ENCODE data around the gene JARID2. TPM values are rescaled to one million over a fixed set of nuclear protein-coding genes. Genes with fewer than 3 reads are reported as not detected.

JARID2 gene
- total and polyA plus RNA-seq, 7 experiments from 2014 or later: 6.9 to 39.6 (median 24.1) TPM

- Mint-ChIP-seq H3K27me3 (no peaks in the 10 kb centered on the region), H3K4me1 (peaks cover 41 to 72% (median 66%) of the 10 kb centered on the region in 7 donors), H3K9me3 (no peaks in the 10 kb centered on the region), H3K4me3 (peak overlapping the region in 9 of 10 donors; percentile 5 to 56 (median 41)), H3K27ac (peak overlapping the region in 6 of 9 donors; percentile 17 to 62 (median 32)), H3K36me3 (peaks cover 0 to 14% (median 4%) of the 10 kb centered on the region in 5 donors)
- POLR2A ChIA-PET: interaction anchor here (0.5 kb wide), 1 partner anchor 27 kb away, joined by 5 read pairs; no protein-coding TSS in a partner anchor
- Histone ChIP-seq H3K27ac (ENCODE audit: low read depth, low read length) (no peak overlapping the region), H3K27me3 (ENCODE audit: control insufficient read depth in 2 of 2, insufficient read depth in 2 of 2, low read length in 2 of 2) (no peaks in the 10 kb centered on the region), H3K36me3 (ENCODE audit: control insufficient read depth in 2 of 3, insufficient read depth in 3 of 3, low read length in 3 of 3) (no peaks in the 10 kb centered on the region), H3K4me3 (ENCODE audit: low read length) (no peak overlapping the region), H3K9me3 (ENCODE audit: control insufficient read depth in 2 of 3, low read length in 3 of 3) (no peaks in the 10 kb centered on the region), H3K4me1 (ENCODE audit: control insufficient read depth in 2 of 2, insufficient read depth in 2 of 2, low read length in 2 of 2) (peaks cover 0 to 24% of the 10 kb centered on the region in 2 donors)
- ATAC-seq (peak; percentile 39), DNase-seq (peak in 5 of 9 donors; percentile 15 to 36 (median 31))
- intact Hi-C loops (cut with micrococcal nuclease): loop anchor here (1.0 to 5.0 kb wide), 5 partner anchors 63 to 1179 kb away; partner anchors contain the start of gene JARID2 (in 1 of the 2)
- CTCF ChIA-PET: interaction anchor here (0.5 to 1.7 kb wide), 7 partner anchors 10 to 1178 kb away, joined by 3 to 7 read pairs (median 4); no protein-coding TSS in a partner anchor
These were observed 144.2 kb downstream of the JARID2 start for GRCh38 chr6:15389765-15390723.

GRCh38 chr6:15391500-15391899 is 145.6 kb downstream of the JARID2 start:
- ChIA-PET CTCF (no interaction called here), POLR2A (interaction anchor here (0.6 kb wide), 1 partner anchor 72 kb away, joined by 3 read pairs; no protein-coding TSS in a partner anchor)
- Mint-ChIP-seq H3K36me3 (peaks cover 0 to 14% (median 4%) of the 10 kb centered on the region in 5 donors), H3K9me3 (no peaks in the 10 kb centered on the region), H3K4me3 (no peak overlapping the region), H3K27me3 (no peaks in the 10 kb centered on the region), H3K4me1 (peaks cover 37 to 65% (median 53%) of the 10 kb centered on the region in 7 donors), H3K27ac (peak overlapping the region in 2 of 9 donors; percentile 1 to 33)
- ATAC-seq: no peak
- H3K27ac ChIP-seq (ENCODE audit: low read depth, low read length): no peak overlapping the region
- H3K4me3 ChIP-seq (ENCODE audit: low read length): no peak overlapping the region
- no peaks in the 10 kb centered on the region for H3K36me3 ChIP-seq (ENCODE audit: control insufficient read depth in 2 of 3, insufficient read depth in 3 of 3, low read length in 3 of 3)
- no peaks in the 10 kb centered on the region for H3K9me3 ChIP-seq (ENCODE audit: control insufficient read depth in 2 of 3, low read length in 3 of 3)
- H3K4me1 ChIP-seq (ENCODE audit: control insufficient read depth in 2 of 2, insufficient read depth in 2 of 2, low read length in 2 of 2): peaks cover 0 to 24% of the 10 kb centered on the region in 2 donors
- H3K27me3 ChIP-seq (ENCODE audit: control insufficient read depth in 2 of 2, insufficient read depth in 2 of 2, low read length in 2 of 2): no peaks in the 10 kb centered on the region
- intact Hi-C loops (cut with micrococcal nuclease): loop anchor here in 1 of 2 donors (5.0 kb wide), 2 partner anchors 64 to 144 kb away; partner anchors contain the start of gene JARID2
- DNase-seq: no peak

GRCh38 chr6:15392182-15392581 is 146.3 kb downstream of the JARID2 start:
- no peak for ATAC-seq
- H3K27ac ChIP-seq (ENCODE audit: low read depth, low read length): no peak overlapping the region
- ChIA-PET CTCF (no interaction called here), POLR2A (no interaction called here)
- H3K9me3 ChIP-seq (ENCODE audit: control insufficient read depth in 2 of 3, low read length in 3 of 3): no peaks in the 10 kb centered on the region
- H3K4me3 ChIP-seq (ENCODE audit: low read length): no peak overlapping the region
- no peaks in the 10 kb centered on the region for H3K9me3 Mint-ChIP-seq
- H3K27ac Mint-ChIP-seq: no peak overlapping the region
- DNase-seq: no peak
- H3K27me3 ChIP-seq (ENCODE audit: control insufficient read depth in 2 of 2, insufficient read depth in 2 of 2, low read length in 2 of 2): no peaks in the 10 kb centered on the region
- no peaks in the 10 kb centered on the region for H3K36me3 ChIP-seq (ENCODE audit: control insufficient read depth in 2 of 3, insufficient read depth in 3 of 3, low read length in 3 of 3)
- peaks cover 0 to 17% of the 10 kb centered on the region in 2 donors for H3K4me1 ChIP-seq (ENCODE audit: control insufficient read depth in 2 of 2, insufficient read depth in 2 of 2, low read length in 2 of 2)
- peaks cover 32 to 64% (median 47%) of the 10 kb centered on the region in 7 donors for H3K4me1 Mint-ChIP-seq
- intact Hi-C loops (cut with micrococcal nuclease): loop anchor here in 1 of 2 donors (5.0 kb wide), 2 partner anchors 65 to 145 kb away; partner anchors contain the start of gene JARID2
- H3K4me3 Mint-ChIP-seq: no peak overlapping the region
- no peaks in the 10 kb centered on the region for H3K27me3 Mint-ChIP-seq
- H3K36me3 Mint-ChIP-seq: peaks cover 0 to 14% (median 4%) of the 10 kb centered on the region in 5 donors

GRCh38 chr6:15393605-15394004 is 147.7 kb downstream of the JARID2 start:
- Histone ChIP-seq H3K27ac (ENCODE audit: low read depth, low read length) (no peak overlapping the region), H3K36me3 (ENCODE audit: control insufficient read depth in 2 of 3, insufficient read depth in 3 of 3, low read length in 3 of 3) (no peaks in the 10 kb centered on the region), H3K4me1 (ENCODE audit: control insufficient read depth in 2 of 2, insufficient read depth in 2 of 2, low read length in 2 of 2) (peaks cover 9 to 13% of the 10 kb centered on the region in 2 donors), H3K27me3 (ENCODE audit: control insufficient read depth in 2 of 2, insufficient read depth in 2 of 2, low read length in 2 of 2) (no peaks in the 10 kb centered on the region), H3K9me3 (ENCODE audit: control insufficient read depth in 2 of 3, low read length in 3 of 3) (no peaks in the 10 kb centered on the region), H3K4me3 (ENCODE audit: low read length) (no peak overlapping the region)
- CTCF ChIA-PET: interaction anchor here (0.7 kb wide), 1 partner anchor 10 kb away, joined by 3 read pairs; no protein-coding TSS in a partner anchor
- Mint-ChIP-seq H3K4me1 (peaks cover 26 to 63% (median 39%) of the 10 kb centered on the region in 7 donors), H3K27me3 (no peaks in the 10 kb centered on the region), H3K9me3 (no peaks in the 10 kb centered on the region), H3K27ac (no peak overlapping the region), H3K4me3 (no peak overlapping the region), H3K36me3 (peaks cover 0 to 14% (median 4%) of the 10 kb centered on the region in 5 donors)
- POLR2A ChIA-PET: no interaction called here
- intact Hi-C loops (cut with micrococcal nuclease): loop anchor here in 1 of 2 donors (5.0 kb wide), 2 partner anchors 66 to 146 kb away; partner anchors contain the start of gene JARID2
- no peak for DNase-seq
- ATAC-seq: no peak

GRCh38 chr6:15395087-15395486 is 149.2 kb downstream of the JARID2 start:
- peaks cover 0 to 14% (median 4%) of the 10 kb centered on the region in 5 donors for H3K36me3 Mint-ChIP-seq
- no peaks in the 10 kb centered on the region for H3K9me3 Mint-ChIP-seq
- peaks cover 3 to 24% of the 10 kb centered on the region in 2 donors for H3K4me1 ChIP-seq (ENCODE audit: control insufficient read depth in 2 of 2, insufficient read depth in 2 of 2, low read length in 2 of 2)
- intact Hi-C loops (cut with micrococcal nuclease): no loop called here
- no peak overlapping the region for H3K27ac Mint-ChIP-seq
- no peak overlapping the region for H3K4me3 Mint-ChIP-seq
- H3K9me3 ChIP-seq (ENCODE audit: control insufficient read depth in 2 of 3, low read length in 3 of 3): no peaks in the 10 kb centered on the region
- H3K27me3 Mint-ChIP-seq: no peaks in the 10 kb centered on the region
- no peak for DNase-seq
- H3K4me3 ChIP-seq (ENCODE audit: low read length): no peak overlapping the region
- ATAC-seq: no peak
- H3K27me3 ChIP-seq (ENCODE audit: control insufficient read depth in 2 of 2, insufficient read depth in 2 of 2, low read length in 2 of 2): no peaks in the 10 kb centered on the region
- H3K27ac ChIP-seq (ENCODE audit: low read depth, low read length): no peak overlapping the region
- ChIA-PET CTCF (interaction anchor here (0.7 kb wide), 1 partner anchor 41 kb away, joined by 3 read pairs; no protein-coding TSS in a partner anchor), POLR2A (interaction anchor here (0.5 to 0.7 kb wide), 2 partner anchors 39 to 63 kb away, joined by 3 to 4 read pairs; no protein-coding TSS in a partner anchor)
- H3K36me3 ChIP-seq (ENCODE audit: control insufficient read depth in 2 of 3, insufficient read depth in 3 of 3, low read length in 3 of 3): no peaks in the 10 kb centered on the region
- peaks cover 29 to 63% (median 39%) of the 10 kb centered on the region in 7 donors for H3K4me1 Mint-ChIP-seq

- no peak overlapping the region for H3K27ac Mint-ChIP-seq
- H3K4me1 ChIP-seq (ENCODE audit: control insufficient read depth in 2 of 2, insufficient read depth in 2 of 2, low read length in 2 of 2): peaks cover 4 to 24% of the 10 kb centered on the region in 2 donors
- no peak overlapping the region for H3K4me3 Mint-ChIP-seq
- ATAC-seq: no peak
- intact Hi-C loops (cut with micrococcal nuclease): no loop called here
- no peak overlapping the region for H3K27ac ChIP-seq (ENCODE audit: low read depth, low read length)
- ChIA-PET CTCF (no interaction called here), POLR2A (no interaction called here)
- H3K27me3 Mint-ChIP-seq: no peaks in the 10 kb centered on the region
- no peak overlapping the region for H3K4me3 ChIP-seq (ENCODE audit: low read length)
- H3K36me3 ChIP-seq (ENCODE audit: control insufficient read depth in 2 of 3, insufficient read depth in 3 of 3, low read length in 3 of 3): no peaks in the 10 kb centered on the region
- DNase-seq: no peak
- no peaks in the 10 kb centered on the region for H3K9me3 Mint-ChIP-seq
- no peaks in the 10 kb centered on the region for H3K27me3 ChIP-seq (ENCODE audit: control insufficient read depth in 2 of 2, insufficient read depth in 2 of 2, low read length in 2 of 2)
- no peaks in the 10 kb centered on the region for H3K9me3 ChIP-seq (ENCODE audit: control insufficient read depth in 2 of 3, low read length in 3 of 3)
- H3K4me1 Mint-ChIP-seq: peaks cover 28 to 66% (median 45%) of the 10 kb centered on the region in 7 donors
- peaks cover 0 to 14% (median 4%) of the 10 kb centered on the region in 5 donors for H3K36me3 Mint-ChIP-seq
These were observed 150.9 kb downstream of the JARID2 start for GRCh38 chr6:15396808-15397207.
